DMS153 treated with DMSO at 0.1 percent for 48 hours (cell line): ENCODE data around the gene RGL4.
"Not testable (repeated sequence)": the region's sequence is repeated elsewhere in the genome, so short reads cannot be mapped to it uniquely, and the experiment has no call there.

ENCODE experiments used
- DNase-seq: peaks from one replicate; lab custom pipeline; 2025; ENCODE audit not compliant: unreplicated experiment; lab: John Stamatoyannopoulos, UW

RGL4 gene, protein sequence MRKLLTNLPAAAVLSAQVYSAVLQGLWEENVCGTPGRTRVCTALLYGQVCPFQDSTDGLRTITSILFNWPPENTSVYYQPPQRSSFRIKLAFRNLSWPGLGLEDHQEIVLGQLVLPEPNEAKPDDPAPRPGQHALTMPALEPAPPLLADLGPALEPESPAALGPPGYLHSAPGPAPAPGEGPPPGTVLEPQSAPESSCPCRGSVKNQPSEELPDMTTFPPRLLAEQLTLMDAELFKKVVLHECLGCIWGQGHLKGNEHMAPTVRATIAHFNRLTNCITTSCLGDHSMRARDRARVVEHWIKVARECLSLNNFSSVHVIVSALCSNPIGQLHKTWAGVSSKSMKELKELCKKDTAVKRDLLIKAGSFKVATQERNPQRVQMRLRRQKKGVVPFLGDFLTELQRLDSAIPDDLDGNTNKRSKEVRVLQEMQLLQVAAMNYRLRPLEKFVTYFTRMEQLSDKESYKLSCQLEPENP

DNA sequence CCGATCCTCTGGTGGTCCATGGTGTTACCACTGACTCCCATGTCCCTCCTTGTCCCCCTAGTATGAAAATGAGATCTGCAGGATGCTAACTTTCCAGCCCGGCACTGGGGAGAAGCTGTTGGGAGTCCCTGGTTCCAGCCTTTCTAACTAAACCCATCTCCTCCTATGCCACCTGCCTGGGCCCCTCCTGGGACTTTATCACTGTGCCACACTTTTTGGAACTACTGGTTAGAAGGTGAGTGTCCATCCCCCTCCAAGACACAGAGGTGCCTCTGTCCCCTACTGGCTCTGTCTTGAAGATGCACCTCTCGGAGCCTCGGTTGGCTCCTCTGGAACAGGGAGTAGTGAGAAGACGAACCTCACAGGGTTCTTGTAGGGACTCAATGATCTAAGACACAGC, at the start of gene RGL4:
TSS of gene RGL4 (plus strand) at position 301 of the 400 bp plus-strand sequence. CDS start 1,018 bp downstream, outside the sequence.
- no peak for DNase-seq

GRCh38 chr22:23646526-23646925, 44.3 kb upstream of the RGL4 start:
- DNase-seq = not testable (repeated sequence)

- no peak for DNase-seq
Observed at GRCh38 chr22:23649071-23649501, 41.7 kb upstream of the RGL4 start.

DNA sequence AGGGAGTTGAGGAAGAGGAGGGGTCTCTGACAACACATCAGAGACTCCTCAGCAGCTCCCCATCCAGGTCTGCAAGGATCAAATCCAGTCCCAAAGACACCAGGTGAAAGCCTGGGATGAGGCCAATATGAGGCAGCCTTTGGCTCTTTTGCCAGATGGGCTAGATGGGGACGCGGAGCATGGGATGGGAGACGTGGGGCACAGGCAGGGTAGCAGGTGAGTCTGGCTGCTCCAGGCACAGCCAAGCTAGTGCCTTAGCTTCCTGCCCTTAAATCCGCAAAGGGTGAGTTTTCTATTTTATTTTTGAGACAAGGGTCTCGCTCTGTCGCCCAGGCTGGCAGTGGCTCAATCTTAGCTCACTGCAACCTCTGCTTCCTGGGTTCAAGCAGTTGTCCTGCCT, 39.1 kb upstream of the RGL4 start:
- no peak for DNase-seq

GRCh38 chr22:23652286-23652685, 38.5 kb upstream of the RGL4 start:
- DNase-seq = no peak

- DNase-seq = no peak
Observed at GRCh38 chr22:23652711-23653110, 38.1 kb upstream of the RGL4 start.

GRCh38 chr22:23655891-23656475, 34.8 kb upstream of the RGL4 start:
- no peak for DNase-seq

- DNase-seq = no peak
Observed at GRCh38 chr22:23657727-23658126, 33.1 kb upstream of the RGL4 start.

- not testable (repeated sequence) for DNase-seq
Observed at GRCh38 chr22:23660381-23660780, 30.4 kb upstream of the RGL4 start.

GRCh38 chr22:23670378-23671295, 20.2 kb upstream of the RGL4 start:
- DNase-seq = no peak

GRCh38 chr22:23671387-23671786, 19.4 kb upstream of the RGL4 start:
- DNase-seq = not testable (repeated sequence)

GRCh38 chr22:23672307-23673049, 18.3 kb upstream of the RGL4 start:
- DNase-seq = not testable (repeated sequence)

GRCh38 chr22:23673050-23673620, 17.7 kb upstream of the RGL4 start:
- DNase-seq = no peak

- DNase-seq = no peak
Observed at GRCh38 chr22:23673826-23674690, 16.8 kb upstream of the RGL4 start.

GRCh38 chr22:23674886-23675501, 15.8 kb upstream of the RGL4 start:
- not testable (repeated sequence) for DNase-seq

GRCh38 chr22:23675502-23676415, 15.1 kb upstream of the RGL4 start:
- no peak for DNase-seq

DNA sequence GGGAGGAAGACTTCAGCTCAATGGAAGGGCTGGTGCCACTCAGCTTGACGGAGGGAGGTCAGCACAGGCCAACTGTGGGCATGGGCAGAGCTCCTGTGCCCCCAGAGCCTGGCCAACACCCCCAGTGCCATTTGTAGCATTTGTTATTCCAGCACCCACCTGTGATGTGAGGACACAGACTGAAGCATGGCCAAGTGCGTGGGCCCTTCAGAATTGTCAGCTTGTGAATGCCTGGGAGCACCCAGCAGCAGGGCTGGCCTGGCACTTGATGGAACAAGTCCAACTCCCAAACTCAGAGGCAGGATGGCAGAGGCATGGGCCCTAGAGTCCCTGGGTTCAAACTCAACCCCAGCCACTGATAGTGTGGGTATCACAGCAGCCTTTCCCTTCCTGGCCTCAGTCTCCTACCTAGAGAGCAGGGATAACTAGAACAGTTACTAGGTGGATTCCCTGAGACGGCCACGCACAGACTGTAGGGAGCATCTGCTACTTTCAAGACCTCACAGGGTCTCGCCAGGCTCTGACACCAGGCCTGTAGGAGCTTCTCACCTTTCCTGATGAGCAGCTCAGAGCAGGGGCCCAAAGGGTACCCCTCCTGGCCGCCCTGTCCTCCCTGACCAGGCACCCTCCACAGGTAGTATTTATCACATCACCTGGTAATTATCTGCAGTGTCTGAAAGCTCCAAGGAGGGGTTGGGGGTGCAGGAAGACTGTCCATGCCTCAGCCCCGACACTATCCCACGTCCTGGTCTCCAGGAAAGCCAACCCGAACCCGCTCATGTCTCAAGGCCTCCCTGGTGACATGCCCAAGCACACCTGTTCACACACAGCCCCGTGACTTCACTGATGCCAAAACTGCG, 13.7 kb upstream of the RGL4 start:
- not testable (repeated sequence) for DNase-seq
